SU-DHL-6 (cell line): ENCODE results near the gene MPPED2.

Source experiments
- H2AFZ ChIP-seq: fragments of 200-600 bp; sonication (generic); 2 replicates; pipeline ENCODE4 v1.6.1; 2014; ENCODE audit warnings: low read depth, mild to moderate bottlenecking, moderate library complexity, mixed read lengths, antibody characterized with exemption, low read length; ENCODE audit not compliant: severe bottlenecking
- H3F3A ChIP-seq: fragments of 200-600 bp; shearing (Covaris generic); 2 replicates; pipeline ENCODE4 v1.6.0; 2016; ENCODE audit warnings: antibody characterized with exemption, mild to moderate bottlenecking; ENCODE audit not compliant: insufficient read depth
- H3K27ac ChIP-seq: fragments of 200-600 bp; sonication (generic); 2 replicates; pipeline ENCODE4 v1.5.1; 2016; ENCODE audit warnings: low read depth, mild to moderate bottlenecking, low read length, moderate library complexity, mixed read lengths
- H3K27me3 ChIP-seq: fragments of 200-600 bp; sonication (generic), shearing (Covaris generic); 2 replicates; pipeline ENCODE4 v1.6.0; 2014; ENCODE audit warnings: mild to moderate bottlenecking, low read length
- H3K36me3 ChIP-seq: fragments of 200-600 bp; sonication (generic); 2 replicates; pipeline ENCODE4 v1.6.1; 2014; ENCODE audit warnings: mild to moderate bottlenecking, low read length, mixed read lengths
- H3K4me2 ChIP-seq: fragments of 300-600, 200-600 bp; shearing (Covaris generic), sonication (generic); 2 replicates; pipeline ENCODE4 v1.6.0; 2014; ENCODE audit warnings: low read length, low read depth, mild to moderate bottlenecking; ENCODE audit not compliant: poor library complexity, severe bottlenecking
- H3K4me3 ChIP-seq: fragments of 200-600 bp; sonication (generic); 2 replicates; pipeline ENCODE4 v1.5.1; 2014; ENCODE audit warnings: antibody characterized with exemption, low read length, mild to moderate bottlenecking, mixed read lengths; ENCODE audit not compliant: insufficient read depth, poor library complexity, severe bottlenecking
- H3K79me2 ChIP-seq: fragments of 200-600 bp; sonication (generic); 2 replicates; pipeline ENCODE4 v1.6.1; 2014; ENCODE audit warnings: mild to moderate bottlenecking, low read length, moderate library complexity; ENCODE audit not compliant: insufficient read depth
- H3K9ac ChIP-seq: fragments of 200-600 bp; sonication (generic); 2 replicates; pipeline ENCODE4 v1.7.0; 2014; ENCODE audit warnings: mild to moderate bottlenecking, low read length
- H3K9me2 ChIP-seq: fragments of 200-600 bp; sonication (generic); replicated peaks from 2 replicates; pipeline ENCODE4 v1.6.1; 2014; ENCODE audit warnings: low read length; ENCODE audit not compliant: insufficient read depth
- H3K9me3 ChIP-seq: fragments of 200-600 bp; sonication (generic); 2 replicates; pipeline ENCODE4 v1.6.1; 2014; ENCODE audit warnings: low read length, mixed read lengths; ENCODE audit not compliant: insufficient read depth
- H4K20me1 ChIP-seq: fragments of 200-600 bp; sonication (generic); 2 replicates; pipeline ENCODE4 v1.6.1; 2014; ENCODE audit warnings: low read depth, mild to moderate bottlenecking, antibody characterized with exemption, low read length, moderate library complexity, mixed read lengths
- EZH2phosphoT487 ChIP-seq: fragments of 200-600 bp; sonication (generic), shearing (Covaris generic); conservative IDR thresholded peaks from 2 replicates; pipeline ENCODE4 v1.6.1; 2018; ENCODE audit warnings: mild to moderate bottlenecking, antibody characterized with exemption, low read length, moderate library complexity, mixed read lengths
- TF ChIP-seq, protein P1 (sequence below): fragments of 200-600 bp; sonication (generic); IDR thresholded peaks from one replicate; pipeline ENCODE4 v1.5.1; 2017; ENCODE audit warnings: antibody characterized with exemption, mild to moderate bottlenecking, low read length, moderate library complexity; ENCODE audit not compliant: insufficient read depth, poor library complexity, severe bottlenecking

The MPPED2 gene

DNA sequence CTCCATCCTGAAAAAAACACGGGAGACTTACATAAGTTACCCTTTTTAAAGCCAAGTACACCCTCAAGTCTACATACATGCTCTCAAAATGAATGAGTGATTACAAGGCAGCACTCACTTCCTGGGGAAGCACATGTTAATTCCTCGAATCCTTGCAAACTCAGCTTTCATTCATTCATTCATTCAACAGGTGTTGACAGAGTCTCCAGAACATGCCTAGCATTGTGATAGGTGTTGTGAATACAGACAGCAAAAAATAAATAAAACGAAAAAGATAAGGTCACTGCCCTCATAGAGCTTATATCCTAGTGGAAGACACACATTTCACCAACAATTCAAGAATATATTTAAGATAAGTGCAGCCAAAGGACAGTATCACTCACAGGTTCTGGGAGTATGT lies 19.7 kb downstream of the MPPED2 start:
- Histone ChIP-seq H3K4me2 (no peak overlapping the region), H3K79me2 (no peaks in the 10 kb centered on the region), H3K27ac (no peak overlapping the region), H3F3A (no peaks in the 10 kb centered on the region), H3K9me2 (no peaks in the 10 kb centered on the region), H3K36me3 (no peaks in the 10 kb centered on the region), H2AFZ (no peak overlapping the region), H3K9me3 (no peaks in the 10 kb centered on the region), H3K27me3 (no peaks in the 10 kb centered on the region), H4K20me1 (no peaks in the 10 kb centered on the region), H3K4me3 (no peak overlapping the region), H3K9ac (no peak overlapping the region)
- TF ChIP-seq, protein P1, sequence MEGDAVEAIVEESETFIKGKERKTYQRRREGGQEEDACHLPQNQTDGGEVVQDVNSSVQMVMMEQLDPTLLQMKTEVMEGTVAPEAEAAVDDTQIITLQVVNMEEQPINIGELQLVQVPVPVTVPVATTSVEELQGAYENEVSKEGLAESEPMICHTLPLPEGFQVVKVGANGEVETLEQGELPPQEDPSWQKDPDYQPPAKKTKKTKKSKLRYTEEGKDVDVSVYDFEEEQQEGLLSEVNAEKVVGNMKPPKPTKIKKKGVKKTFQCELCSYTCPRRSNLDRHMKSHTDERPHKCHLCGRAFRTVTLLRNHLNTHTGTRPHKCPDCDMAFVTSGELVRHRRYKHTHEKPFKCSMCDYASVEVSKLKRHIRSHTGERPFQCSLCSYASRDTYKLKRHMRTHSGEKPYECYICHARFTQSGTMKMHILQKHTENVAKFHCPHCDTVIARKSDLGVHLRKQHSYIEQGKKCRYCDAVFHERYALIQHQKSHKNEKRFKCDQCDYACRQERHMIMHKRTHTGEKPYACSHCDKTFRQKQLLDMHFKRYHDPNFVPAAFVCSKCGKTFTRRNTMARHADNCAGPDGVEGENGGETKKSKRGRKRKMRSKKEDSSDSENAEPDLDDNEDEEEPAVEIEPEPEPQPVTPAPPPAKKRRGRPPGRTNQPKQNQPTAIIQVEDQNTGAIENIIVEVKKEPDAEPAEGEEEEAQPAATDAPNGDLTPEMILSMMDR = no peak
- no peak for TF ChIP-seq EZH2phosphoT487

DNA sequence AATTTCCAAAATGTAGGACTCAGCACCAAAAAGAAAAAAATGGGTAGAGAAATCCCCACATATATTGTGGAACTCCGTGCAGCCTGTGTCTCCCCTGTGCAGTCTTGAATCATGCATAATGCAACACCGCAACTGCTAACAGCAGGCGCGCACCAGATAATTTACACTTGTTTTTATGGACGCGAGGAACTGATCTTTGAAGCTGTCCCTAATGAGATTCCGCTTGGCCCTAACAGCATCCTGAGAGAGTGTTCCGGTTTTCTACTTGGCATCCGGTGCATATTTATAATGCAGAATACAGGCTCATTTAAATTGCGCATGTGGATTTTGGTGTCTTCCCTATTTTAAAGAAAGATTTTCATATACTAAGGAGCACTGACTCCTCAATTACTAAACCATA lies 21.1 kb downstream of the MPPED2 start:
- no peaks in the 10 kb centered on the region for H3K9me2 ChIP-seq
- H4K20me1 ChIP-seq = no peaks in the 10 kb centered on the region
- H3K79me2 ChIP-seq = no peaks in the 10 kb centered on the region
- H3K4me2 ChIP-seq = no peak overlapping the region
- no peaks in the 10 kb centered on the region for H3K9me3 ChIP-seq
- H3K9ac ChIP-seq = no peak overlapping the region
- no peaks in the 10 kb centered on the region for H3F3A ChIP-seq
- no peak overlapping the region for H2AFZ ChIP-seq
- H3K27me3 ChIP-seq = no peaks in the 10 kb centered on the region
- no peak overlapping the region for H3K27ac ChIP-seq
- TF ChIP-seq, protein P1 = no peak
- H3K4me3 ChIP-seq = no peak overlapping the region
- H3K36me3 ChIP-seq = no peaks in the 10 kb centered on the region

- H3K9me2 ChIP-seq = no peaks in the 10 kb centered on the region
- no peak overlapping the region for H2AFZ ChIP-seq
- no peaks in the 10 kb centered on the region for H3K36me3 ChIP-seq
- H3K79me2 ChIP-seq = no peaks in the 10 kb centered on the region
- no peak overlapping the region for H3K4me2 ChIP-seq
- TF ChIP-seq, protein P1 = no peak
- no peak for TF ChIP-seq EZH2phosphoT487
- no peaks in the 10 kb centered on the region for H3K27me3 ChIP-seq
- no peak overlapping the region for H3K9ac ChIP-seq
- no peaks in the 10 kb centered on the region for H3F3A ChIP-seq
- H3K9me3 ChIP-seq = no peaks in the 10 kb centered on the region
- no peaks in the 10 kb centered on the region for H4K20me1 ChIP-seq
- no peak overlapping the region for H3K27ac ChIP-seq
- H3K4me3 ChIP-seq = no peak overlapping the region
Observed at GRCh38 chr11:30561691-30562415, 24.3 kb downstream of the MPPED2 start.
